Caki2 (cell line): Measurements from ENCODE around the gene CCR7. TPM values are rescaled to one million over a fixed set of nuclear protein-coding genes. Genes with fewer than 3 reads are reported as not detected.

ENCODE experiments used
- DNase-seq: peaks from one replicate; pipeline ENCODE4 v3.0.0-alpha.2; 2015; ENCODE audit warnings: low read depth
- in situ Hi-C: cut with HindIII; loops from 2 replicates; pipeline ENCODE4 v1.10.0; 2016; ENCODE audit warnings: low sequenced_read_pairs, low pct_unique_long_range_greater_than_20kb, mixed read lengths
- total RNA-seq: library from RNA; depleted of rRNA; stranded (reverse); fragments of >200 nt; shearing (Covaris generic); gene quantifications from 2 replicates; pipeline ENCODE4 v1.2.3, GENCODE V29; 2014; ENCODE audit warnings: low replicate concordance; rRNA removed

Gene CCR7
- total RNA-seq, 1 experiment from 2014 or later: not detected

DNA sequence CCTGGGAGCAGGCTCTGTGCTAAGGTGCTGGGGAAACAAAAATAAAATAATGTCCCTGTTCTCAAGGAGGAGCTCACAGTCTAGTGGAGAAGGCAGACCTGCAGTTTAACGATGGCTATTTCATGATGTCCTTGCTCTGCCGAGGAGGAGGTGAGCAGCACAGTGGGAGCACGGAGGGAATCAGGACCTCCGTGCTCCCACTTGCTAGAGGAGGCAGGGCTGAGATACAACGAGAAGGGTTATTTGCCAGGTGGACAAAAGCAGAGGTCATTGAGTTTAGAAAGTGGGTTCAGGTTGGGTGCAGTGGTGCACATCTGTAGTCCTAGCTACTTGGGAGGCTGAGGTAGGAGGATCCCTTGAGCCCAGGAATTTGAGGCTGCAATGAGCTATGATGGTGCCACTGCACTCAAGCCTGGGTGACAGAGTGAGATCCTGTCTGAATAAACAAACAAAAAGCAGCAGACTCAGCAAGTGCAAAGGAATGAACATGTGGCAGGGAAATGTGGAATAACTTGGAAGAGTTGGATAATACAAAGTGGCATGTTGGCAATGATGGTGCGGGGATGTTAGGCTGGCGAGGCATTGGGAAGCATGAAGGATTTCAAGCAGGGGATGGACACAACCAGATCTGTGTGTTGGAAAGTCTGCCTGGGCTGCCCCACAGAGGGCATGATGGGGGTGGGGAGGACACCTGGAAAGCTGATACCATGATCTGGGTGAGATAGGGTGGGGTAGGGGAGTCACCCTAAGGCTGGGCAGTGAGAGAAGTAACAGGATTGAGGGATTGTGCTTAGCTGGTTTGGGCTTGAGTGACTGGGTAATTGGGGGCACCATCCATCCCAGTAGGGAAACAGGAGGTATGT lies 51.0 kb downstream of the CCR7 start:
- in situ Hi-C loops: no loop called here
- no peak for DNase-seq

GRCh38 chr17:40511667-40512220 lies 53.5 kb downstream of the CCR7 start:
- in situ Hi-C loops: no loop called here
- DNase-seq: no peak

DNA sequence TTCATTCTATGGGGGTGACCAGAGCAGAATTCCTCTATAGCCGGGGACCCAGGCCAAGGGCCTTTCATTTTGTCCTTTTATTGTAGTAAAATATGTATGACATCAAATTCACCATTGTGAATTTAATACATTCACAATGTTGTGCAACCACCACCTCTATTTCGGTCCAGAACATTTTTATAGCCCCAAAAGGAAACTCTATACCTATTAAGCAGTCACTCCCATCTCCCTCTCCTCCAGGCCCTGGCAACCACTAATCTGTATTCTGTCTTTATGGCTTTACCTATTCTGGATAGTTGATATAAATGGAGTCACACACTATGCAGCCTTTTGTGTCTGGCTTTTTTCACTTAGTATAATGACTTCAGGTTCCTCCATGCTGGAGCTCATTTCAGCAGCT lies 54.1 kb downstream of the CCR7 start:
- in situ Hi-C loops: no loop called here
- DNase-seq: no peak

DNA sequence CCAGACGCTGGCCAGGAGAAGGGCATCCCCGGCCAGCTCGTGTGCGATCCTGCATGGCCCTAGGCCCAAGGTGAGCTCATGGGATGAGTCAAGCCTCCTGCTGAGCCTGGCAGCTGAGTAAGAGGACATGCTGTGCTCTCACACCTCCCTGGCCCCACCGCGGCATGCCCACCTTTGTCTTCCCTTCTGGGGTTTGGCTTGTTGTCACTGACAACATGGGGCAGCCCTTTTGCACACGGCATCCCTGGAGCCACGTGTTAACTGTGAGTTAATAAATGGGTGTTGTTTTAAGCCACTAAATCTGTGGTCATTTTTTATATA lies 55.0 kb downstream of the CCR7 start:
- in situ Hi-C loops: no loop called here
- peak; percentile 87 for DNase-seq

DNA sequence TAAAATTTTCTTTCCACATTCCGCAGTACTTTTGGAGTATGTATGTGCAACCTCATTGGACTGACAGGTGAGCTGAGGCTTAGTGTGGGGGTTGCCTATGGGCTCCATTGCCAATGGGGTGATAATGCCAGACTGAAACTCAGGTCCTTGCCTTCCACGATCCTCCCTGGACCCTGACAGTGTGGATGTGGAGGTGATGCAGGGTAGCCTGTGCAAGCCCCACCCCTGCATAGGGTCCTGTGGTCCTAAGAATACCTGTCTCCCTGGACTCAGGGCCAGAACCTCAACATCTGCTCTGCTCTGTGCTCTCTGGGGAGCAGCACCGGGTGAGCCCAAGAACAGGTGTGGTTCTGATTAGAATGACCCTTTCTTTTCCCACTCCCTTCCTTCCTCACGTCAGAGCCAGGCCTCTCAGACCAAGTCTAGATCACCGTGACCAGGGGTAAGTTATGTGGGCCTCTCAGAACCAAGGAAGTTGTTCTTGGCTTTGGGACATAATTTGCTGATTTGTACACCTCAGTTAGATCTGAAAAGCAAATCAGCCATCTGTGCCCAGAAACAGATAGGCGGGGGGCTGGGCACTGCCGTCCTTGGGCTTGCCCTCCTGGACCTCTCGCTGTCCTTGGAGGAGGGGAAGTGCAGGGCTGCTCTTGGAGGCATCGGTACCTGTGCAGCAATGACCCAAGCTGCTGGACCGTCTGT lies 55.5 kb downstream of the CCR7 start:
- in situ Hi-C loops: no loop called here
- DNase-seq: no peak

GRCh38 chr17:40506786-40507185 lies 58.5 kb downstream of the CCR7 start:
- DNase-seq: no peak
- in situ Hi-C loops: no loop called here

Other genes starting within 250 kb of the CCR7 start
- not detected in 2 replicates for gene GJD3, start 200.7 kb downstream of the CCR7 start, total RNA-seq
- gene TOP2A, start 147.6 kb downstream of the CCR7 start, total RNA-seq: 131 and 148 TPM in 2 replicates
- gene IGFBP4, start 122.0 kb downstream of the CCR7 start, total RNA-seq: 198 and 232 TPM in 2 replicates
- not detected in 2 replicates for gene TNS4, start 63.8 kb downstream of the CCR7 start, total RNA-seq
- gene SMARCE1, start 82.3 kb upstream of the CCR7 start, total RNA-seq: 45.1 and 56.3 TPM in 2 replicates
- 3.1 and 6.8 TPM in 2 replicates for gene KRT222, start 99.7 kb upstream of the CCR7 start, total RNA-seq
- gene KRT24, start 138.3 kb upstream of the CCR7 start, total RNA-seq: not detected in 2 replicates
- gene KRT25, start 189.9 kb upstream of the CCR7 start, total RNA-seq: not detected in 2 replicates
- gene KRT26, start 206.7 kb upstream of the CCR7 start, total RNA-seq: not detected in 2 replicates
- not detected in 2 replicates for gene KRT27, start 217.1 kb upstream of the CCR7 start, total RNA-seq
- gene KRT28, start 234.5 kb upstream of the CCR7 start, total RNA-seq: not detected in 2 replicates